Epithelial cell of prostate (primary cell): ENCODE measurements around the gene ITPRIPL2.

ENCODE experiments used
- DNase-seq: peaks from one replicate; pipeline ENCODE4 v3.0.0-alpha.2; 2011; ENCODE audit warnings: low read depth, low spot score
- H3K27ac ChIP-seq: fragments of 450-650 bp; 2 replicates; pipeline ENCODE4 v1.5.1; 2017; ENCODE audit warnings: mild to moderate bottlenecking

ITPRIPL2 gene

DNA sequence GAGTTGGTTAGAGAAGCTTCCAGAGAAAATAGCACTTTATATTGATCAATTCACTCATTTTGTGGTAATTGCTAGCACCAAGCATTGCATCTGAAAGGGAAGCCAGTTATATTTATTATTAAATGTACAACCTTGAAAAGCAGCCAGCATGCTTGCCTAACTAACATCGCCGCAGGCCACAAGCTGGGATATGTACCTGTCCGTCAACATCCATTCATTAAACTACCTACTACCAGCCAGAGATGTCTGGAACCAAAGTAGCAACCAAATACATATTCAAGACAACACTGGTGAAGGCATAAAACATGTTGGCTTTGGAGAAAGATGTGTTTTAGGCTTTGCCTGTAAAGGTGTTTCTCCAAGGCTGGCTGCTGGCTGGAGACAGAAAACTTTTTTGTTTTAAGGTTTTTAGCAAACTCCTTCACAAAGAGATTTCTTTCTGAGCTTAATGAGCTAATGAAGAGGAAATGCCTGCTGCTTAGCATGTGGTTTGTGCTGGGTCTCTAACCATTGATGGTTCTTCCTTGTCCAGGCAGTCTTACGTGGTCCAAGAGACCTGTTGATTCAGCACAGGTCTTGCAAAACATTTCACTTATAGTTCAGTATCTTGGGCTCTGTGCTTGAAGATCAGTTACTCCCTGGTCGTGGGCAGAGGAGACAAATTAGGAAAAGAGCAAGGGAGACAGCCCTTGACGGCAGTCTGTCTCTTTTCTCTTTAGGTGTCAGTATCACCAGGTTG lies 3.1 kb downstream of the ITPRIPL2 start:
- H3K27ac ChIP-seq: peak overlapping the region; percentile 87

DNA sequence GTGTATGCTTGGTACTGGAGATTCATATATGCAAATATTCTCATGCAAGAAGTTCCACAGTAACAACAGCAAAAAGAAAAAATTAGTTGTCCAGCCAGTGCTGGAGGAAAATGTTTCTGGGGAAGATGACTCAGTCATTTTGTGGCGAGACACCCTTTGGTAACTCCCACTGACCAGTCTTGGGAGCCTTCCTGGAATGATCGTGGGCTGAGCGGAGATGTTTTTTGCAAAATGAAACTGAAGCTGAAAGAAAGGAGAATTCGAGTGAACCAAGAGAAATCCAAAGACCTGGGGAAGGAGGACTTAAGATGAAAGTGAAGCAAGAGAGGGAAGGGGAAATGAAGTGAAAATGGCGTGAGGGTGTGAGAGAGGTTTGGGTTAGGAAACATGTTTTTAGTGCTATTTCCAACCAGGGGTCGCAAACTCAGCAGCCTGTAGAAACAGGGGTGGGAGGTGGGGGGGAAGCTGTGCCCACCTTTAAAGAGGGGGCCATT lies 5.2 kb downstream of the ITPRIPL2 start:
- DNase-seq: no peak
- H3K27ac ChIP-seq: peak overlapping the region; percentile 87

More for the DNA sequence above, 3.1 kb downstream of the ITPRIPL2 start:
- DNase-seq: no peak

DNA sequence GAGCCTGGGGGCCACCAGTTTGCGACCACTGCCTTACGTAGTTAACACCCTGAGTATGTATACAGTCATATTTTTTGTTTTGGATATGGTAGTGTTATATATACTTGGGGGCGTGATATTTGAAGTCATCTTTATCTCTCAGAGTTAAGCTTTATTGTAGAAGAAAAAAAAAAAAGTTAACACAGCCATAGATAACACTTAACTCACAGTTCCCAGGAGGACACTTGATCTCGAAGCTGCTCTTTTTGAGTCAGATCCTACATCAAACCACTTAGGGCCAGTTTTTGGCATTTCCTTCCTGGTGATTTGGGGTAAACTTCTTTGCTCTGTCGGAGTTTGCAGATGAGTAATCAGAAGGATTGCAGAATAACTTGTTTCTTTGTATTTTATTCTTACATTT lies 5.8 kb downstream of the ITPRIPL2 start:
- H3K27ac ChIP-seq: peak overlapping the region; percentile 87
- DNase-seq: no peak

DNA sequence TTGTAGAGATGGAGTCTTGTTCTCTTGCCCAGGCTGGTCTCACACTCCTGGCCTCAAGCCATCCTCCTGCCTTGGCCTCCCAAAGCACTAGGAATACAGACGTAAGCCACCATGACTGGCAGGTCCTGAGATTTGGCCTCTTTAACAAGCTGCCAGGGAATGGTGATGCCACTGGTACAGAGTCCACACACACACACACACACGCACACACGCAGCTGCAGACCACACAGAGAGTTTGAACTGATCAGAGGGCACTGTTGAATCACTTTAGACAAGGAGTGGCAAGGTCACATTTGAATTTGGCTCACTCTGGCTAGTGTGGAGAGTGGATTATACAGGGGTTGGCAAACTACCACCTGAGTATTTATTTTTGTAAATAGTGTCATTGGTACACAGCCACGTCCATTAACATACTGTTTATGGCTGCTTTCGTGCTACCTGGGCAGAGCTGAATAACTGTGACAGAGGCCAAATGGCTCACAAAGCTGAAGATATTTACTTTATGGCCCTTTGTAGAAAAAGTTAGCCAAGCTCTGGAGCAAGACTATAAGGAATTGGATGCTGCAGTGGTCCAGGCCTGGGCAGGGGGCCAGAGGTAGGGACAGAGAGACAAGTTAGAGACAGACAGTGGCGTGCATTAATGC lies 9.9 kb downstream of the ITPRIPL2 start:
- no peak overlapping the region for H3K27ac ChIP-seq
- no peak for DNase-seq

DNA sequence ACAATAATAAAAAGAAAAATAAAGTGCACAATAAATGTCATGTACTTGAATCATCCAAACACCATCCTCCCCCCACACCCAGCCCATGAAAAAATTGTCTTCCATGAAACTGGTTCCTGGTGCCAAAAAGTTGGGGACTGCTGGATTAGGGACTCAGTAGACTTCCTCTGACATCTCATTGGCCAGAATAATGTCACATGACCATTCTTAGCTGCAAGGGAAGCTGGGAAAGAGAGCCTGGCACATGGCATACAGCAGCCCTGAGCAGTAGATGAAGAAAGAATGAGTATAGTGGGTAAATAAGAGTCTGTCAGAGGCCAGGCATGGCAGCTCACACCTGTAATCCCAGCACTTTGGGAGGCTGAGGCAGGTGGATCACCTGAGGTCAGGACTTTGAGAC lies 12.5 kb downstream of the ITPRIPL2 start:
- H3K27ac ChIP-seq: no peak overlapping the region
- DNase-seq: no peak

DNA sequence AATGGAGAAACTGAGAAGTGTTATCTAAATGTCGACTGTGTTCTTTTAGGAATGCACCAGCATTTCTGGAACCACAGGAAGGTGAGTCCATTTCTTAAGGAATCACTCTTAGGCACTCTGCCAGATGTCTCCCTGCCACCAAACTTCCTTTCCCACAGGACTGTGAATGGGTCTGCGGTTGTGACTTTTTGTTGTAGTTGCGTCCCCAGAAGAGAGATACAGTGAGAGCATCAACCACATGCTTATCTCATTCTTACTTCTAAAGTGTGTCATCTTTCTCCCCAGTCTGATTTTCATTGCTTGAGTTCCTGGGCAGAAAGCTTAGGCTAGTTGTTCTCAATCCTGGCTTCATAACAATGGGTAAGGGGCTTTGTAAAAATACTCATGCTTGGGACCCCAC lies 13.4 kb downstream of the ITPRIPL2 start:
- no peak overlapping the region for H3K27ac ChIP-seq
- no peak for DNase-seq

DNA sequence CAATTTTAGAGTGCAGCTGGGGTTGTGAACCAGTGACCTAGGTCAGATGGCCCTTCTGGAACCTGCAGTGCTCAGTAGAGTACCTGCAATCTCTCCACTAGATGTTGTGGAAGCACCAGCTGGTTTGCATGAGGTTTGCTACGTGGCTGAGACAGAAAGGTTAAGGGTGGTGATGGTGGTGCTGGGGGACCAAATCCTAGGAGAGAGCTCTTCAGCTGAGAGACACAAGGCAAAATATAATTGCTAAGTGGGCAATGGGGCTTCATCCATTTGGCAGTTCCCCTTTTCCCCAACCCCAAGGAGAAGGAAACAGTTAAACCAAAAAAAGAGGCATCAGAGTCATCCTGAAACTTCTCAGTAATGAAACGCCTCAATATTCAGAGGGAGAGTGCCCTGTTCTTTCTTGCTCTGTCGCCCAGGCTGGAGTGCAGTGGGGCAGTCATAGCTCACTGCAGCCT lies 13.9 kb downstream of the ITPRIPL2 start:
- no peak for DNase-seq
- no peak overlapping the region for H3K27ac ChIP-seq

DNA sequence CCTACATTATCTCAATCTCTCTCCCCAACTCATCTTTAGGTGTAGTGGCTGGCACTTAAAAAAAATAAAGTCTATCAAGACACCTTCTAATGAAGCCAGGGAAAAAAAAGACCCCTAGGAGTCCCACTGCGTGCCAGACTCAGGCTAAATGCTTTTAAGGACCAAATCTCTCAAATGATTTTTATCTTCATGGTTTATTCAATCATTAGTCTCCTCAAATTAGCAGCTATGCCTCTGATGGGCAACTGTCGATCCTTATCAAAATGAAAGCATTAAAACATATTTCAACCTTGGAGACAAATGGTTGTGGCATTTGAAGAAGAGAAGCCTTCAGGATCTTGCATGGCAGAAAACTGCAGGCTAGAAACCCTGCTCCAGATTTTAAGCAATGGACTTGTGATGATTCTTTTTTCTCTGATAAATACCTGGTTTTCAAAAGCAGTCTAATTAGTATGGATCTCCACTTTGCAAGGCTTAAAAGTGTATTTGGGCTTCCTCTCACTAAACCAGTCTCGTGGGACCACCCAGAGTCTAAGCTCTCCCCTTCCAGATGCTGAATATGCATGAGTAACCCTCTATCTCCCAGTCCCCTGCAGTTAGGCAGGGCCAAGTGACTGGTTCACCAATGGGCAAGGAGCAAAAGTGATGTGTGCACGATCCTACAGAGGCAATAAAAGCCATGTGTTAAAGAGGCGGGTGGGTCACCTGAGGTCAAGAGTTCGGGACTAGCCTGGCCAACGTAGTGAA lies 14.9 kb downstream of the ITPRIPL2 start:
- H3K27ac ChIP-seq: no peak overlapping the region
- no peak for DNase-seq

DNA sequence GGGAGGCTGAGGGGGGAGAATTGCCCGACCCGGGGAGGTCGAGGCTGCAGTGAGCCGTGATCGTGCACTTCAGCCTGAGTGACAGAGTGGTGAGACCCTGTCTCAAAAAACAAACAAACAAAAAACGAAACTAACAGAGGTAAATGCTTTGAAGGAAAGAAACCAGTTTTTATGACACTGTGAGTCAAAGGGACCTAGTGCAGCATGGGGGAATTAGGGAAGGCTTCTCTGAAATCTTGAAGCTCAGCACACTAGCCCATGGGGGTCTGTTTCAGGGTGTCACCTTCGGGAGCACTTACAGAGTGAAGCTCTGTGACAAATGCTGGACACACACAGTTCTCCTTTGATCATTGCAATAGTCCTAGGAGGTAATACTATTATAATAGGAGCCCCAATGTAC lies 16.6 kb downstream of the ITPRIPL2 start:
- peak overlapping the region; percentile 34 for H3K27ac ChIP-seq
- no peak for DNase-seq

DNA sequence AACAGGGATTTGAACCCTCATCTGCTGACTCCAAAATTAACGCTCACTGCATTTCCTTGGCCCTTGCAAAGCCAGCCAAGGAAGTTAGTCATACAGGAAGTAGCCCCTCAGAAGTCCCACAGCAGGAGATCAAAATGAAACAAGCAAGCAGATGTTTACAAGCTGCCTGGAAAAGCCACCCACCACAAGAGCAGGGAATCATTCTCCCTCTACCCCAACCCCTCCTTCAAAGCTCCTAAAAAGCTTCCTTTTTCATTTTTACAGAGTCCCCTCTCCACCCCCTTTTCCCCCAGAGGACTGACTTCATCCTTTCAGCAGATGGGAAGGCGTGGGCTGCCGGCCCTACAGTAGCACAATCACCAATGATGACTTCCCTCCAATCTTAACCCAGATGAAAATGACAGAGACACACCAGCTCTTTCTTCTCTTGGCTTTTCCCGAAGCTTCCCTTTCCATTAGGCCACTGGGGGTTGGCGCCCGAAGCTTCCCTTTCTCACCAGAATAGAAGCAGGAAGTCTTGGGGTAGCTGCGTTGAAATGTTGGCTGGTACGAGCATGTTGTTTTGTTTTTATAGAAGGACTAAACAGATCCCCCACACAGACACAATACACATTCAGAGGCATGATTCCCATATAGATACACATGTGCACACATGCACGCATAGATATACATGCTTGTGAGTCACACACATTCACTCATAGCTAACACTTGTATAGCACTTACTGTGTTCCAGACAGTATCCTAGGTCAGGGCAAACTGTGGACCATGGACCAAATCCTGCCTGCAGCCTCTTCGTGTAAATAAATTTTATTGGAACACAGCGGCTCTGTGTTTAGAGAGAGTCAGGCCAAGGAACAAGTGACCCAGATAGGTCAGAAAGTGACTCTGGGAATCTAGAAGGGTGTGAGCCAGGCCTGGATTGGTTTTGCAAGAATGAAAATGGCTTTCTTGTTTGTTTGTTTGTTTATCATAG lies 17.4 kb downstream of the ITPRIPL2 start:
- no peak for DNase-seq
- H3K27ac ChIP-seq: peak overlapping the region; percentile 34

DNA sequence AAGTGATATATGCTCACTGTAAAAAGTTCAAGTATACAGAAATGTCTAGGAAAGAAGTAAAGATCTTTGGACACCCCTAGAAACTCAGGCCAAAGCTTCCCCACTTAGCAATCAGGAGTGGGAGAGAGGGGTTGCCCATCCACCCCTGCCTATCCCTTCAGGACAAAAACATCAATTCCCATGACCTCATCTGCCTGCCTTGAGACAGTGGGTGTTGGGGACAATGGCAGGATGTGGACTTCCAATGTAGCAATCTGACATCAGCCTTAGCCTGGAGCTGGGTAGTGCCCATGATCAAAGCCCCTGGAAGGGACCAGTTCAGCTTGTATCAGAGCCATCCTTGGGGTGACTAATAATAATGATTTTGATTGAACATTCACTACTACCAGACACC lies 18.1 kb downstream of the ITPRIPL2 start:
- H3K27ac ChIP-seq: peak overlapping the region; percentile 34
- no peak for DNase-seq

DNA sequence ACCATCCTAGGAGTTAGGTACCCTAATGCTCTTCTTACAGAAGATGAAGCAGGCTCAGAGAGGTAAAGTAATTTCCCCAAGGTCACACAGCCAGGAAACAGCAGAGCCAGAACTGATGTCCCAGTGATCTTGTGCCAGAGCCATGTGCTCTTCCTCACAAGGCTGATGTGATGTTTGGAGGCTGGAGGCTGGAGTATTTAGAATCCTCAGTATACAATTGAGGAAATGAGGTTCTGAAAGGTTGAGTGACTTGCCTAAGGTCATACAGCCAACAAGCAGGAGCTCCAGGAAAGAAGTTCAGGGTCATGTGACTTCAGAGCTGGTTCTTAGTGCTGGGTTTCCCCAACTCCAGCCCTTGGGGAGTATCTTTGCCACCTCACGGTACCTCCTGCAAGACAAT lies 18.5 kb downstream of the ITPRIPL2 start:
- no peak for DNase-seq
- H3K27ac ChIP-seq: no peak overlapping the region

DNA sequence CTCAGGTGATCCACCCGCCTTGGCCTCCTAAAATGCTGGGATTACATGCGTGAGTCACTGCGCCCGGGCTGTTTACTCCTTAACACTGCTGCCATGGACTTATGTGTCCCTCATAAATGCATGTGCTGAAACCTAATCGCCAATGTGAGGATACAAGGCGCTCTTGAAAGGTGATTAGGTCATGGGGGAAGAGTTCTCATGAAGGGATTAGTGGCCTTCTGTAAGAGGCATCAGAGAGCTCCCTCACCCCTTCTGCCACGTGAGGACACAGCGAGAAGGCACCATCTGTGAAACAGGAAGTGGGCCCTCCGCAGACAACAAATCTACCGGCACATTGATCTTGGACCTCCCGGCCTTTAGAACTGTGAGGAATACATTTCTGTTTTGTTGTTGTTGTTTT lies 19.1 kb downstream of the ITPRIPL2 start:
- no peak for DNase-seq
- H3K27ac ChIP-seq: no peak overlapping the region

DNA sequence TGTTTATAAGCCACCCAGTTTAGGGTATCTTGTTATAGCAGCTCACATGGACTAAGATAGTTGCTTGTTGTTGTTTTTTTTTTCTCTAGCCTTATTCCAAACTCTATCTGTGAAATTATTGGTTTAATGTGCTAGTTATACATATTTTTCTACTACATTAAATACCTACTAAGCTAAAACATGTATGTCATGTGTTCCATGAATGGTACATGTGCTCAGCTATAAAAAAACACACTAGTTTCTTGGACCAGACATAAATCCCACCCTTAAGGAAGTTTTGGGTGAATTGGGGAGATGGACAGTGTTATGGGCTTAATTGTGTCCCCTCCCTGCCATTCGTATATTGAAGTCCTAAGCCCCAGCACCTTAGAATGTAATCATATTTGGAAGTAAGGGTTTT lies 19.8 kb downstream of the ITPRIPL2 start:
- DNase-seq: no peak
- H3K27ac ChIP-seq: no peak overlapping the region

DNA sequence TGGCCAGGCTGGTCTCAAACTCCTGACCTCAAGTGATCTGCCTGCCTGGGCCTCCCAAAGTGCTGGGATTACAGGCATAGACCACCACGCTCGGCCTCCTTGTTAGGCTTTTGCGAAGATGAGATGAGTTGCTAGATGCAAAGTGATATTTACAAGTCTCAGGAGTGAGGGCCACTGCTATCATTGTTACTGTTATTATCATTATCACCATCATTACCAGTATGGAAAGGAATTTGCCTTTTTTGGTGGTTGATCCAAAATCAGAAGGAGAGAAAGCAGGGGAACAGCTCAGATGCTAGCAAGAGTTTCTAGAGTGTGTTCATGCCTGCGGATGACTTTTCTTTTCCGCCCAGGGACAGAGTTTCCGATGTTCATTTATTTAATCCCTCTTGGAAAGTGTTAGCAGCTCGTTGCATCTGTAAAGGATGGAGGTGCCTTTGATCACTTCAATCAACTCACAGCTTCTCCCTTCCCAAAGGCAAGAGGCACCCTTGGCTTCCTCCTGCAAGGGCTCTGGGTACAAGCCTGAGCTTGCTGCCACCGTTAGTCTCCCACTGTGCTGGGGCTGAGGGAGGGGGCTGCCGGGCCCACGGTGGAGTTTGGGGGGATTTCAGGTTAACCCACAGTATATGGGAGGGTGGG lies 21.6 kb downstream of the ITPRIPL2 start:
- no peak for DNase-seq

DNA sequence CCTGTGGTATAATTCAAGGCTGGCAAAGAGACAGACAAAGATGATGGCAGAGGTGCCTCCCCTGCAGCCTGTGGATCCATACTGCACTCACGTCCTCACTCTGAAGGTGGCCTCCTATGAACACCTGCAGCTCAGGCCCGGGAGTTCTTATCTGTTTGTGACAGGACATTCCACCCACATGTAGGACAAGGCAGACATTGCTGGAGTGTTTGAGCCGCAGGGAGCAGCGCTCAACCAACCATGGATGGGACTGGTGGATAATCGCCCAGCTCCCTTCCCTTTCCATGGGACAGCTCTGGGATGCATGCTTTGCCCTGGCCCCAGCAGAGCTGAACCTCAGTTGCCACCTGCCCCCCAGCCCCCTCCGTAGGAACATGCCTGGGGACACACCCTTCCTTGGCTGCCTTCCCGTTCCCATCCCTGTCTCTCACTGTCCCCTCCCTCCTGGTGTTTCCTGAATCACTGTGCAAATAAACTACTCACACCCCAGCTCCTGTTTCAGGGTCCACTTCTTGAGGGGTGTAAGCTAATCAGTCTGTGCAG lies 22.2 kb downstream of the ITPRIPL2 start:
- no peak for DNase-seq
- peak overlapping the region; percentile 74 for H3K27ac ChIP-seq

More for the DNA sequence above, 21.6 kb downstream of the ITPRIPL2 start:
- H3K27ac ChIP-seq: peak overlapping the region; percentile 74

DNA sequence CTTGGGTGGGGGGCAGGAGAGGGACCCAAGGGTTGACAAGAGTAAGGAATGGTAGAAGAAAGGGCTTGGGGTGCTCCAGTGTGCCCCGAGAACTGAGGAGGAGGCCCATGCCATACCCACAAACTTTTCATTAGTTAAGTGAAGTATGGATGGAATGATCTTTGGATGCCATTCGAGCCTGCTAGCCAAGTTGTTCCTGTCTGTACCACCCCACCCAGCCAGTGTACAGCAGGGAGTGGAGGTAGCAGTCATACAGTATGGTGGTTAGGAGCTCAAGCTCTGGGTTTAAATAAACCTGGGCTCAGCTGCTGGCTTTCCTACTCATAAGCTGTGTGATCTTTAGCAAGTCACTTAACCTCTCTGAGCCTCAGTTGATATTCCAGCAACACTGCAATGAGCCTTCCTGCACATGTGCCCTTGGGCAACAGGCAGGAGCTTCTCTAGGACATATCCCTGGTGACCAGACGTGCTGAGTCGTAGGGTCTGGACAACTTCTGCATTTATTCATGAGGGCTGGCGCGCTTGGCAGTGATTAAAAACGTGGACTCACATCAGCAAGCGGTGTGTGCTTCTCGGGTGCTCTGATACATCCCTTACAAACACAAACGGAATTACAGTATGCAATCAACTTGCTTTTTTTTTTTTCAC lies 22.9 kb downstream of the ITPRIPL2 start:
- H3K27ac ChIP-seq: peak overlapping the region; percentile 74
- no peak for DNase-seq
